GM19328 (cell line): ENCODE results near the gene SRSF2.
"Not testable (repeated sequence)": the region's sequence is repeated elsewhere in the genome, so short reads cannot be mapped to it uniquely, and the experiment has no call there.

ENCODE experiments used
- ATAC-seq: cut with Tn5 transposase; IDR thresholded peaks from one replicate; pipeline ENCODE4 v1.9.1; 2021; ENCODE audit warnings: mild to moderate bottlenecking, moderate library complexity; ENCODE audit not compliant: unreplicated experiment

The SRSF2 gene

GRCh38 chr17:76737082-76737675 lies at the start of gene SRSF2:
Gene SRSF2 (minus strand): TSS chr17:76737331. CDS start chr17:76737160, 171 bp downstream.
- peak; percentile 62 for ATAC-seq

GRCh38 chr17:76784926-76785325 lies 47.8 kb upstream of the SRSF2 start:
- no peak for ATAC-seq

DNA sequence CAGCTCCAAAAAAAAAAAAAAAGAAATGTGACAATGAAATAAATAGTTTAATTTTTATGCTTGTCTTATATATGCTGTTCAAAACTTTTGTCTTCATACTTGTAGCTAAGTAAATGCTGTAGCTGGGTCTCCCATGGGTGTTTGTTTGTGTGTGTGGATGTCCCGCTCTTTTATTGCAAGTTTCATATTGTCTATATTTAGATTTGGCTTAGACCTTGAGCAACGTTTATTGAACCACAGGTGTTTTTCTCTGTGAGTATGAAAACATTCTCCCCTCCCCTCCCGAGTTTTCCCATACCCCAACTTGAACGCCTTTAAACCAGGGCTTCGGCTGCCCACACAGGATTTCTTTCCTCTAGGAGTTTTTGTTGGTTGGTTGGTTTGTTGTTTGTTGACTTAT lies 46.0 kb upstream of the SRSF2 start:
- no peak for ATAC-seq

DNA sequence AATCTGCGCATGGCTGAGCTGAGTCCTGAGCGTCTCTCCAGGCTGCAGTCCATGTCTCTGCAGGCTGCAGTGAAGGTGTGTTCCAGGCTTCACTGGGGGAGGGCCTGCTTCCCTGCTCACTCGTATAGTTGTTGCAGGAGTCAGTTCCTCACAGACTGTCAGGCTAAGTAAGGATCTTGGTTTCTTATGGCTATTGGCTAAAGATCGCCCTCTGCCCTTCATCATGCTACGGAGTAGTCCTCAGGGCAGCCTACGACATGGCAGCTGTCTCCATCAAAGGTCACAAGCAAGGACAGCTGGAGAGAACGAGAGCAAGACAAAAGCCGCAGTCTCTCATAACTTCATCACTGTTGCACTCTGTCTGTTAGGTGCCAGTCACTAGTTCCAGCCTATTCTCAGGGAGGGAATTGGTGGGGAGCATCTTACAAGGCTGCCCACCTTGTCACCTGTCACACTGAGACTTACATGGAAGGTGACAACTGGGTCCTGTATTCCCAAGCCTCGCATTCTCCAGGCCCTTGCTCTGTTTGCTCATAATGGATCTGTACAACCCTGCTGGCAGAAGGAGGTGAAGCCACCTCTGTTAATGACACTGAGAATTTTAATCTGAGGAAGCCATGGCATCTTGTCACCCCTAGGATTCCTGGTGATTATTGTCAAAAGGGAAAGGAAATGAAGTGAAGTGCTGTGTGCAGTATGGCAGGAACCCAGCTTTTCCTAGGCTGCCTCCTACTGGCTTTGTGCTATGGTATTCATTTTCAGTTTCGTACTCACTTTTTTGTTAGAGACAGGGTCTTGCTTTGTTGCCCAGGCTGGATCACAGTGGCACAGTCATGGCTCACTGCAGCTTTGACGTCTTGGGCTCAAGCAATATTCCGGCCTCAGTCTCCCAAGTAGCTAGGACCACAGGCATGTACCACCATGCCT lies 44.2 kb upstream of the SRSF2 start:
- ATAC-seq, result no peak

- ATAC-seq, result no peak
Observed at GRCh38 chr17:76775021-76775600, 38.0 kb upstream of the SRSF2 start.

- ATAC-seq, result no peak
Observed at GRCh38 chr17:76772842-76773525, 35.9 kb upstream of the SRSF2 start.

GRCh38 chr17:76758570-76758969 lies 21.4 kb upstream of the SRSF2 start:
- no peak for ATAC-seq

DNA sequence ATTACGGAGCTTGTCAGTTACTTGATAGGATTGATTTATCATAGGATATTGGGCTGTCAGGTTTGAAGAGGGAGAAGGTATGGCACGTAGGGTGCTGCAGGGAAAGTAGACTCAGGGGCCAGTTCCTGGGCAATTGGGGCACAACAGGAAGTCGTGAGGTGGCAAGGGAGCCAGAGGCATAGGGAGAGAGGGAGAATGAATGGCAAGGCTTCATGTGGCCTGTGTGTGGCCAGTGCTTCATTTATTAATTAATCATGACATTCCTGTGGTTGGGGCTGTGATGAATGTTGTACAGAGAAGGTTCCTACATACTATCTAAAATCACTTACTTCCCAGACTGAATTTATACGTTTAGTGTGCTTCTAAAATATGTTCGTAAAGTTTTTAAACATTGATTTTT lies 20.1 kb upstream of the SRSF2 start:
- ATAC-seq, result no peak

DNA sequence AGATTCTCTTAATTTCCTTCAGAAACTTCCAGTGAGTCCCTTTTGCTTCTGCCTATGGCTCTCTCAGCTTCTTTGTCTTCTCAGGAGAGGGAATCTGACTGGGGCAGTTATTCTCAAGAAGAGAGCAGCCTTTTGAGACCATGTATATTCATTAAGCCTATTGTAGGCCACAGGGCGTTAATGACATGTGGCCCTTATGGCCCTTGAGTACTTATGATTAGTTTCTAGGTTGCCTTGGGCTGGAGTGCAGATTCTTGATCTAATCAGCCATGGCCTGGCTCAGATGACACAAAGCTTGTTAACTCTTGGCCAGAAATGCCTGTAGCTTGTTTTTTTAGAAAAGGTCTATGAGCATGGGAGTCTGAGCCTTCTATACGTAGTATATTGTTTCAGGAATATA lies 18.2 kb upstream of the SRSF2 start:
- ATAC-seq, result no peak

GRCh38 chr17:76753061-76753961 lies 16.2 kb upstream of the SRSF2 start:
- no peak for ATAC-seq

DNA sequence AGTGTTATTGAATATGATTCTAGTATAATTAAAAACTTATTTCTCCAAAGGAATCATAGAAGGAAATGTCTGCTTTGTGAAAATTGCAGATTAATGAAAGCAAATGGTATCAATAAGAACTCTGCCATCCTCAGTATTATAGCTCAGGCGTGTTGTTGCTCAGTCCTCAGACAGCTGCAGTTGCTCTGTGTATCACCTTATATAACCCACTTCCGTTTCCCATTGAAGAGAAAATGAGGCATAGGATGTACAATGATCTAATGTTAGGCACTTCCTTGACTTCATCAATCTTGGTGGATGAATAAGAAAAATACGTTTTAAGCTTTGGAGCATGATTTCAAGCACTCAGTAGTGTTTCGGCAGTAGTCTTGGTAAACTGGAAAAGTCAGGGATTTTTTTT lies 14.9 kb upstream of the SRSF2 start:
- ATAC-seq, result no peak

DNA sequence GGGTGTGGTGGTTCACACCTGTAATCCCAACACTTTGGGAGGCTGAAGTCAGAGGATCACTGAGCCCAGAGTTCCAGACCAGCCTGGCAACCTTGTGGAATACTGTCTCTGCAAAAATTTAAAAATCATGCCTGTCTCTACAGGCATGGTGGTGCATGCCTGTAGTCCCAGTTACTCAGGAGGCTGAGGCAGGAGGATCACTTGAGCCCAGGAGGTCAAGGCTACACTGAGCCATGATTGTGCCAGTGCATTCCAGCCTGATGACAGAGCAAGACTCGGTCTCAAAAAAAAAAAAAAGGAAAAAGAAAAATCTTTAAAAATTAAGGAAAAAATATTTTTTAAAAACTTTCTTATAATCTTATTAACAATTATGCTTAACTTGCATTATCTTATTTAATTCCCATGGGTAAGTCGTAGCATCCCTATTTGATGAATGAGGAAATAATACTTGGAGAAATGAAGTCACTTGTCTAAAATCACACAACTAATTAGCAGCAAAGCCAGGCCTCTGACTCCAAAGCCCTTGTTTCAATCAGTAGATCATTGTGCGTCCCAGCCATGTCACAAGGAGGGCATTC lies 14.4 kb upstream of the SRSF2 start:
- ATAC-seq, result no peak

- ATAC-seq, result no peak
Observed at GRCh38 chr17:76748657-76749056, 11.5 kb upstream of the SRSF2 start.

DNA sequence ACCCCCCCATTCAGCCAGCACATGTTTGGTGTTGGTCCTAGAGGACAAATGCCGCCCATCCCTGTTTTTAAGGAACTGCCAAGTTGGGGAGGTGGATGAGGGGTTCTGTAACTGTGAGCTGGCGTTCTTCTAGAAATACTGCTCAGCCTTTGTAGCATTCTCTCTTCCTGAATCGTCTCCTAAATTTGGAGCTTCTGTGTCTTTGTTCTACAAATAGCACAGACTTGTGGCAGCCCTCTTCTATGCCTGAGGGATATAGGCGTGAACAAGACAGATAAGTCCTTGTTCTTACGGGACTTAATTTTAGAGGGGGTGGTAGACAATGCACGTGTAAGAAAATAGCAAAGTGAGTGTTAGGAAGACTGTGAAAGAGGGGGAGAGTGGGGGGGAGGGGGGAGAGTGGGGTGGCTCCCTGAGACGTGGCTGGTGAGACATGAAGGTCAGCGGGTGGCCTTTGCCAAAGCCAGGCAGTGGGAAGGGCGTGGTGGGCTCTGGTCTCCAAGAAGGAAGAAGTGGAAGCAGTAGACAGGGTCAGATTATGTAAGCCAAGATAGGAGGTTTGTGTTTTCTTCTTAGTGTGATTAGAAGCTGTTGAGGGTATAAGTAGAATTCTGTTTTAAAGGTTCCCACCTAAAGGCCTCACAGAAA lies 10.7 kb upstream of the SRSF2 start:
- ATAC-seq, result no peak

- ATAC-seq, result not testable (repeated sequence)
Observed at GRCh38 chr17:76745785-76746184, 8.7 kb upstream of the SRSF2 start.

- ATAC-seq, result no peak
Observed at GRCh38 chr17:76744747-76745146, 7.6 kb upstream of the SRSF2 start.

DNA sequence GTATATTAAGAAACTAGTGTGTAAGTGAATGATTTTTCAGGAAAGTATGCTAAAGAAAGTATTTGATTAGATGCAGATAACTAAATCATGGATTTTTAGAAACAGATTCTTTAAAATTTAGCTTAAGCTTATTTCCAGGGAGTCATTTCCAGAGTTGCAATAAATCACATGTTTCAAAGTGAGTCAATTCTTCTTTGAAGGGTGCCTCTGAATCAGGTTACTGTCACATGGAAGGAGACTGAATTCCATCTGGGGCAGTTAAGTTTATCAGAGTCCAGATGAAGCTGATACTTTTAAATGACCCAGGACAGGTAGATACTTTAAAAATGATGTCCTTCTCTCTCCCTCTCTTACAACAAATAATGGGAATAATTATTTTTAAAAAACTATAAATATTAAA lies 5.8 kb upstream of the SRSF2 start:
- no peak for ATAC-seq

DNA sequence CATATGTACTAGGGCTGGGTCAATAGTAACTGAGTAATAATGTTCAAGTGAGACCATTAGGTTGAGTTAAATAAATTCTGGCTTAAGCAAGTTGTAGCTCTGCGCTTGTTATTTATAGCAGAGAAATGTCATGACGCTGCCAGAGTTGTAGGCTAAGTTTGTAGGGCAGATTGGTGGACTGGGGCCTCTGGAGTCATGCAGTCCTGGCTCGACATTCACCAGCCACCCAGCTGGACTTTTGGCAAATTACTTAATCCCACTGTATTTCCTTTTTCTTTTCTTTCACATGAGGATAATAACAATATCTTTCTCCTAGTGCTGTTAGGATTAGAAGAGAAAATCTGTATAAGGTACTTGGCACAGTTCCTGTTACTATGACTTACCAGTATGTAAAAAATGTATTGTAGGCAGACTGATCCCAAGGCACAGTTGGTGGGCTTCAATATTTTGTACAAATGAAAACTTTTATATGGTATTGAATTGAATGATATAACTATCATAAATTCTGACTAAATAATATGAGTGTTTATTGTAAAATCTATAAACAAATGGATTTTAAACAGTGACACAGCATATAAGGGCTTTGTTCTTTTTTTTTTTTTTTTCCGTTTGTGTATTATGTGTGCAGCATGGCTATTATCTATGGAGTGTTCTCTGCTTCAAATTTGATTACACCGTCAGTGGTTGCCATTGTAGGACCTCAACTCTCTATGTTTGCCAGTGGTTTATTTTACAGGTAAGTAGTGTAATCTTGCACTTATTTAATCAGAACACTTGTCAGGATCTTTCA lies 3.4 kb upstream of the SRSF2 start:
- no peak for ATAC-seq
